Measurements from ENCODE around the gene EPB41L1.

DNA sequence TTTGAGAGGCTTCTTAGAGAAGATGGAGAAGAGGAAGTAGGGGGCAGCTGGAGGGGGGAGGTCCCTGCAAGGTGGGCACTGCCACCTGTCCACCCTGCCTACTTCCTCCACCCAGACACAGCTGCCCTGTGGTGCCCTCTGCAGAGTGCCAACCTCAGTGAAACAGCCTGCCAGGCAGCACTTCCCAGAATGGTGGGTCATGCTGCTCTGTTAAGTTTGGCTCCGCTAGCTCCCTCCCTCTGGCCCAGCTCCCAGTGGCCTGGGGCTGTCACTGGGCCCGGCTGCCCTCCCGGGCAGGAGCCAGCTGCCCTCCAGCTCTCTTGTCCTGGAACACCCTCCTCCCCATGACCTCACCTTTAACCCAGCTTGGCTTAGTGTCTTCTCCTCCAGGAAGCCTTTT lies 5.1 kb upstream of the EPB41L1 start:
- no peak for TF ChIP-seq POLR2AphosphoS5 (IDR thresholded peaks at IDR 0.05)
- TF ChIP-seq POLR2A (IDR thresholded peaks at IDR 0.05), result no peak
- TF ChIP-seq, protein P1, sequence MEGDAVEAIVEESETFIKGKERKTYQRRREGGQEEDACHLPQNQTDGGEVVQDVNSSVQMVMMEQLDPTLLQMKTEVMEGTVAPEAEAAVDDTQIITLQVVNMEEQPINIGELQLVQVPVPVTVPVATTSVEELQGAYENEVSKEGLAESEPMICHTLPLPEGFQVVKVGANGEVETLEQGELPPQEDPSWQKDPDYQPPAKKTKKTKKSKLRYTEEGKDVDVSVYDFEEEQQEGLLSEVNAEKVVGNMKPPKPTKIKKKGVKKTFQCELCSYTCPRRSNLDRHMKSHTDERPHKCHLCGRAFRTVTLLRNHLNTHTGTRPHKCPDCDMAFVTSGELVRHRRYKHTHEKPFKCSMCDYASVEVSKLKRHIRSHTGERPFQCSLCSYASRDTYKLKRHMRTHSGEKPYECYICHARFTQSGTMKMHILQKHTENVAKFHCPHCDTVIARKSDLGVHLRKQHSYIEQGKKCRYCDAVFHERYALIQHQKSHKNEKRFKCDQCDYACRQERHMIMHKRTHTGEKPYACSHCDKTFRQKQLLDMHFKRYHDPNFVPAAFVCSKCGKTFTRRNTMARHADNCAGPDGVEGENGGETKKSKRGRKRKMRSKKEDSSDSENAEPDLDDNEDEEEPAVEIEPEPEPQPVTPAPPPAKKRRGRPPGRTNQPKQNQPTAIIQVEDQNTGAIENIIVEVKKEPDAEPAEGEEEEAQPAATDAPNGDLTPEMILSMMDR (IDR thresholded peaks at IDR 0.05 in 8 of 11, conservative IDR thresholded peaks at IDR 0.05 in 3 of 11), result no peak

All from spleen (tissue), 7 donors.